ENCODE measurements around the gene LTBP4. TPM values are rescaled to one million over a fixed set of nuclear protein-coding genes. Genes with fewer than 3 reads are reported as not detected.

LTBP4 gene
- total RNA-seq, 1 experiment from 2014 or later = 75.4 TPM

DNA sequence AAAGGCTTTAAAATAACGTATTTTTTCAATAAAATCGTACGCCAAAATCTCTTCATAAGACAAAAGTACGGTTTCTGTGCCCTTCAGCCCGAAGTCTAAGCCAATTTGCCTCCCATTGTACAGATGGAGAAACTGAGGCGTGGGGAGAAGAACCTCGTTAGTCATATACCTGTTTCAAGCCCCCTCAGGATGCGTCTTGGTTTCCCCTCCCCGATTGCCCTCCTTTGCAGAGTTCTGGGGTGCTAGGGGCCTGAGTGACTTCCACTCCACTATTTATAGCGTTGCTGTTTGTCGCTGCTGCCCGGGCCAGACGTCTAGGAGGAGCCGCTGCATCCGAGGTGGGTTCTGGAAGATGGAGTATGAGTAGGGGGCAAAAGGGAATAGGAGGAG is 2.3 kb upstream of the LTBP4 start:
- Histone ChIP-seq H3K27me3 (ENCODE audit: control insufficient read depth, insufficient read depth, low read length) (no peaks in the 10 kb centered on the region), H3K4me1 (ENCODE audit: control insufficient read depth, insufficient read depth, low read length) (peaks cover 22% of the 10 kb centered on the region), H3K9me3 (ENCODE audit: control insufficient read depth, insufficient read depth, low read depth, low read length) (no peaks in the 10 kb centered on the region), H3K4me3 (ENCODE audit: low read depth in 2 of 2, low read length in 2 of 2) (peak overlapping the region; percentile 20 to 50; a peak in 3 of 4 replicates), H3K27ac (ENCODE audit: low read length) (no peak overlapping the region), H3K36me3 (ENCODE audit: control insufficient read depth, insufficient read depth, low read length) (no peaks in the 10 kb centered on the region; the same call in 1 of the 2 replicates)
- TF ChIP-seq, protein P1, sequence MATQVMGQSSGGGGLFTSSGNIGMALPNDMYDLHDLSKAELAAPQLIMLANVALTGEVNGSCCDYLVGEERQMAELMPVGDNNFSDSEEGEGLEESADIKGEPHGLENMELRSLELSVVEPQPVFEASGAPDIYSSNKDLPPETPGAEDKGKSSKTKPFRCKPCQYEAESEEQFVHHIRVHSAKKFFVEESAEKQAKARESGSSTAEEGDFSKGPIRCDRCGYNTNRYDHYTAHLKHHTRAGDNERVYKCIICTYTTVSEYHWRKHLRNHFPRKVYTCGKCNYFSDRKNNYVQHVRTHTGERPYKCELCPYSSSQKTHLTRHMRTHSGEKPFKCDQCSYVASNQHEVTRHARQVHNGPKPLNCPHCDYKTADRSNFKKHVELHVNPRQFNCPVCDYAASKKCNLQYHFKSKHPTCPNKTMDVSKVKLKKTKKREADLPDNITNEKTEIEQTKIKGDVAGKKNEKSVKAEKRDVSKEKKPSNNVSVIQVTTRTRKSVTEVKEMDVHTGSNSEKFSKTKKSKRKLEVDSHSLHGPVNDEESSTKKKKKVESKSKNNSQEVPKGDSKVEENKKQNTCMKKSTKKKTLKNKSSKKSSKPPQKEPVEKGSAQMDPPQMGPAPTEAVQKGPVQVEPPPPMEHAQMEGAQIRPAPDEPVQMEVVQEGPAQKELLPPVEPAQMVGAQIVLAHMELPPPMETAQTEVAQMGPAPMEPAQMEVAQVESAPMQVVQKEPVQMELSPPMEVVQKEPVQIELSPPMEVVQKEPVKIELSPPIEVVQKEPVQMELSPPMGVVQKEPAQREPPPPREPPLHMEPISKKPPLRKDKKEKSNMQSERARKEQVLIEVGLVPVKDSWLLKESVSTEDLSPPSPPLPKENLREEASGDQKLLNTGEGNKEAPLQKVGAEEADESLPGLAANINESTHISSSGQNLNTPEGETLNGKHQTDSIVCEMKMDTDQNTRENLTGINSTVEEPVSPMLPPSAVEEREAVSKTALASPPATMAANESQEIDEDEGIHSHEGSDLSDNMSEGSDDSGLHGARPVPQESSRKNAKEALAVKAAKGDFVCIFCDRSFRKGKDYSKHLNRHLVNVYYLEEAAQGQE (IDR thresholded peaks at IDR 0.05; ENCODE audit: insufficient read depth in 1 of 2, low read depth in 2 of 2, low read length in 1 of 2) = no peak
- peak; percentile 43; the same call in 1 of the 2 replicates for TF ChIP-seq CTCF (IDR thresholded peaks at IDR 0.05)
- DNase-seq (ENCODE audit: low read depth, low spot score) (no peak), ATAC-seq (no peak)
- intact Hi-C loops (cut with micrococcal nuclease; ENCODE audit: unreplicated experiment) = loop anchor here (5.0 kb wide), 1 partner anchor 52 kb away; no protein-coding TSS in a partner anchor
- ChIA-PET POLR2A (interaction anchor here (0.7 kb wide), 1 partner anchor 186 kb away, joined by 5 read pairs; the partner anchor contains the start of gene PRX), CTCF (no interaction called here)
- in situ Hi-C loops (cut with HindIII; ENCODE audit: low pct_unique_long_range_greater_than_20kb, low sequenced_read_pairs) = no loop called here
- no TSS peak for BruUV-seq (replicated peaks)

- ChIA-PET CTCF (interaction anchor here (0.6 kb wide), 1 partner anchor 101 kb away, joined by 7 read pairs; no protein-coding TSS in a partner anchor), POLR2A (no interaction called here)
- no peak for ATAC-seq
Measured at GRCh38 chr19:40599331-40599901, 1.8 kb upstream of the LTBP4 start.

More at GRCh38 chr19:40599331-40599901, 1.8 kb upstream of the LTBP4 start:
- Histone ChIP-seq H3K27ac (ENCODE audit: low read length) (no peak overlapping the region), H3K27me3 (ENCODE audit: control insufficient read depth, insufficient read depth, low read length) (no peaks in the 10 kb centered on the region), H3K9me3 (ENCODE audit: control insufficient read depth, insufficient read depth, low read depth, low read length) (no peaks in the 10 kb centered on the region), H3K4me3 (ENCODE audit: low read depth in 2 of 2, low read length in 2 of 2) (no peak overlapping the region; a peak in 1 of 4 replicates), H3K36me3 (ENCODE audit: control insufficient read depth, insufficient read depth, low read length) (no peaks in the 10 kb centered on the region; the same call in 1 of the 2 replicates), H3K4me1 (ENCODE audit: control insufficient read depth, insufficient read depth, low read length) (peaks cover 17% of the 10 kb centered on the region)
- intact Hi-C loops (cut with micrococcal nuclease; ENCODE audit: unreplicated experiment) = loop anchor here (5.0 kb wide), 1 partner anchor 52 kb away; no protein-coding TSS in a partner anchor
- in situ Hi-C loops (cut with HindIII; ENCODE audit: low pct_unique_long_range_greater_than_20kb, low sequenced_read_pairs) = no loop called here
- DNase-seq (ENCODE audit: low read depth, low spot score) = no peak
- TF ChIP-seq POLR2AphosphoS5 (IDR thresholded peaks at IDR 0.05; ENCODE audit: low read depth, low read length) (no peak), CTCF (IDR thresholded peaks at IDR 0.05) (no peak), TCF7L2 (IDR thresholded peaks at IDR 0.05; ENCODE audit: low read depth, low read length) (no peak), SIN3A (IDR thresholded peaks at IDR 0.05; ENCODE audit: borderline replicate concordance, insufficient read depth, low read depth, low read length) (no peak)
- TF ChIP-seq, protein P1 (IDR thresholded peaks at IDR 0.05; ENCODE audit: insufficient read depth in 1 of 2, low read depth in 2 of 2, low read length in 1 of 2) = no peak
- BruUV-seq (replicated peaks) = no TSS peak
